ENCODE data around the gene CYB561. TPM values are rescaled to one million over a fixed set of nuclear protein-coding genes. Genes with fewer than 3 reads are reported as not detected.

The CYB561 gene
- total and polyA plus RNA-seq, 2 donors (not counting 3 experiments of a cell fraction or from before 2014, with no cell fraction given), result 34.9 to 71.1 TPM

DNA sequence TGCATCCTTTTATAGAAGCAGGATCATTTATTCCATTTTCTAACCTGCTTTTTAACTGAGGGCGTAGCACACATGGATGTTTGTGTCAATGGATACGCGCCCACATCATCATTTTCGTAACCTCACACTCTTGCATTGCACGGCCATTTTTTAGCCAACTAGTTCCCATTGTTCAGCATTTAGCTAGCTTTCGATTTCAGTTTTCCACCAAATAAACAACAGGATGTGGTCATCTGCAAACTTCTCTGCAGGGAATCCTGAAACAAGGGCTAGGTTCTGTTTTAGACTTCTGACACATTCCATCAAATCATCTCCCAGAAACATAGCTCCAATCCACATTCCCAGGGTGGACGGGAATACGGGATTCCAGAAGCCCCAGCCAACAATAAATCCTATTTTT, 6.4 kb downstream of the CYB561 start:
- no TSS peak for BruUV-seq (replicated peaks)
- POLR2A ChIA-PET, result no interaction called here
- peak; percentile 79 for FAIRE-seq

More for the DNA sequence above, 6.4 kb downstream of the CYB561 start:
- Histone ChIP-seq H4K20me1 (replicated peaks; ENCODE audit: control insufficient read depth, extremely low read depth, insufficient read depth, low read length) (no peaks in the 10 kb centered on the region), H3K9me1 (replicated peaks; ENCODE audit: control insufficient read depth, extremely low read depth, insufficient read depth, low read length) (no peaks in the 10 kb centered on the region), H3K4me1 (ENCODE audit: control insufficient read depth, extremely low read depth, insufficient read depth, low read length) (peaks cover 12% of the 10 kb centered on the region), H3K79me2 (ENCODE audit: control insufficient read depth, insufficient read depth, low read length) (no peaks in the 10 kb centered on the region), H3K9ac (replicated peaks; ENCODE audit: extremely low read depth, insufficient read depth, low read length) (no peak overlapping the region), H3K27ac (ENCODE audit: insufficient read depth, low read depth, low read length) (no peak overlapping the region), H3K27me3 (ENCODE audit: control insufficient read depth in 2 of 2, insufficient read depth in 2 of 2, low read length in 2 of 2) (no peaks in the 10 kb centered on the region), H3K9me3 (replicated peaks; ENCODE audit: control insufficient read depth, insufficient read depth, low read length) (no peaks in the 10 kb centered on the region), H2AFZ (ENCODE audit: low read depth, low read length) (no peak overlapping the region), H3K4me2 (ENCODE audit: insufficient read depth, low read length) (peak overlapping the region; percentile 17), H3K4me3 (replicated peaks in 1 of 3; ENCODE audit: insufficient read depth in 1 of 3, low read depth in 1 of 3, low read length in 3 of 3) (no peak overlapping the region), H3K36me3 (ENCODE audit: control insufficient read depth in 2 of 2, extremely low read depth in 1 of 2, insufficient read depth in 2 of 2, low read length in 2 of 2) (peaks cover 0 to 4% of the 10 kb centered on the region in 2 experiments)
- peak; percentile 32 for DNase-seq (ENCODE audit: low read depth, low spot score)
- CTCF ChIA-PET, result interaction anchor here (1.0 to 2.3 kb wide), 7 partner anchors 11 to 173 kb away, joined by 3 to 17 read pairs (median 5); no protein-coding TSS in a partner anchor
- intact Hi-C loops (cut with micrococcal nuclease), result no loop called here
- TF ChIP-seq POLR2AphosphoS5 (IDR thresholded peaks at IDR 0.05; ENCODE audit: insufficient read depth, low read depth, low read length) (no peak), MYC (IDR thresholded peaks at IDR 0.05; ENCODE audit: low read depth, low read length) (no peak), POLR2A (IDR thresholded peaks at IDR 0.05; ENCODE audit: low read depth, low read length) (no peak), JUN (IDR thresholded peaks at IDR 0.05; ENCODE audit: borderline replicate concordance, insufficient read depth, insufficient read length, low read depth) (no peak), EZH2 (IDR thresholded peaks at IDR 0.05; ENCODE audit: borderline replicate concordance, low read depth, low read length, severe bottlenecking) (no peak), GATA2 (IDR thresholded peaks at IDR 0.05; ENCODE audit: insufficient read depth, insufficient read length, low read depth, low read length) (no peak), FOS (IDR thresholded peaks at IDR 0.05; ENCODE audit: borderline replicate concordance, insufficient read depth, low read length) (no peak)
- TF ChIP-seq, protein P1, sequence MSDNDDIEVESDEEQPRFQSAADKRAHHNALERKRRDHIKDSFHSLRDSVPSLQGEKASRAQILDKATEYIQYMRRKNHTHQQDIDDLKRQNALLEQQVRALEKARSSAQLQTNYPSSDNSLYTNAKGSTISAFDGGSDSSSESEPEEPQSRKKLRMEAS (IDR thresholded peaks at IDR 0.05; ENCODE audit: insufficient read depth, insufficient read length), result no peak
- TF ChIP-seq, protein P2, sequence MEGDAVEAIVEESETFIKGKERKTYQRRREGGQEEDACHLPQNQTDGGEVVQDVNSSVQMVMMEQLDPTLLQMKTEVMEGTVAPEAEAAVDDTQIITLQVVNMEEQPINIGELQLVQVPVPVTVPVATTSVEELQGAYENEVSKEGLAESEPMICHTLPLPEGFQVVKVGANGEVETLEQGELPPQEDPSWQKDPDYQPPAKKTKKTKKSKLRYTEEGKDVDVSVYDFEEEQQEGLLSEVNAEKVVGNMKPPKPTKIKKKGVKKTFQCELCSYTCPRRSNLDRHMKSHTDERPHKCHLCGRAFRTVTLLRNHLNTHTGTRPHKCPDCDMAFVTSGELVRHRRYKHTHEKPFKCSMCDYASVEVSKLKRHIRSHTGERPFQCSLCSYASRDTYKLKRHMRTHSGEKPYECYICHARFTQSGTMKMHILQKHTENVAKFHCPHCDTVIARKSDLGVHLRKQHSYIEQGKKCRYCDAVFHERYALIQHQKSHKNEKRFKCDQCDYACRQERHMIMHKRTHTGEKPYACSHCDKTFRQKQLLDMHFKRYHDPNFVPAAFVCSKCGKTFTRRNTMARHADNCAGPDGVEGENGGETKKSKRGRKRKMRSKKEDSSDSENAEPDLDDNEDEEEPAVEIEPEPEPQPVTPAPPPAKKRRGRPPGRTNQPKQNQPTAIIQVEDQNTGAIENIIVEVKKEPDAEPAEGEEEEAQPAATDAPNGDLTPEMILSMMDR (IDR thresholded peaks at IDR 0.05; ENCODE audit: extremely low read depth in 1 of 2, insufficient read depth in 1 of 2, low read depth in 1 of 2, low read length in 2 of 2), result no peak
- dilution Hi-C loops (cut with MboI; ENCODE audit: extremely low pct_ligation_motif_present, low sequenced_read_pairs), result no loop called here

Measured in endothelial cell of umbilical vein (primary cell).